Heart right ventricle (tissue), 16 donors: ENCODE measurements around the gene CCDC71. TPM values are rescaled to one million over a fixed set of nuclear protein-coding genes. Genes with fewer than 3 reads are reported as not detected.

ENCODE experiments used
- ATAC-seq, 8 donors: fragments of 200-7000 bp; cut with Tn5 transposase; one replicate each; pipeline ENCODE4 v1.9.1; 2020; ENCODE audit warnings: mild to moderate bottlenecking in 8 of 8, moderate library complexity in 8 of 8, moderate number of reproducible peaks in 1 of 8
- DNase-seq, 2 donors: peaks; one replicate each; pipeline ENCODE4 v3.0.0-alpha.2; 2020
- H3K27ac ChIP-seq, 10 donors: fragments of 200-600 bp; sonication (generic) in 2 of 10; one replicate each; pipeline versions ENCODE4 v1.5.0 to v1.8.0; 2020 to 2022; ENCODE audit warnings: mild to moderate bottlenecking in 3 of 10
- H3K27me3 ChIP-seq, 7 donors: fragments of 200-600 bp; one replicate each; pipeline ENCODE4 v1.8.0; 2021 to 2022; ENCODE audit warnings: mild to moderate bottlenecking in 2 of 7
- H3K36me3 ChIP-seq, 9 donors: fragments of 200-600 bp; sonication (generic) in 1 of 9; one replicate each; pipeline versions ENCODE4 v1.5.0 to v1.8.0; 2020 to 2022; ENCODE audit warnings: mild to moderate bottlenecking in 2 of 9
- H3K4me1 ChIP-seq, 9 donors: fragments of 200-600 bp; sonication (generic) in 1 of 9; one replicate each; pipeline versions ENCODE4 v1.5.0 to v1.8.0; 2020 to 2022; ENCODE audit warnings: mild to moderate bottlenecking in 4 of 9
- H3K4me3 ChIP-seq, 10 donors: fragments of 200-600 bp; sonication (generic) in 2 of 10; one replicate each; pipeline versions ENCODE4 v1.5.0 to v1.8.0; 2020 to 2022; ENCODE audit warnings: mild to moderate bottlenecking in 7 of 10, moderate library complexity in 2 of 10
- H3K9me3 ChIP-seq, 11 donors: fragments of 200-600 bp in 10 of 11; sonication (generic) in 2 of 11; one replicate each; pipeline versions ENCODE4 v1.5.0 to v1.8.0; 2013 to 2022; ENCODE audit warnings: mild to moderate bottlenecking in 2 of 11, control low read depth in 1 of 11, moderate library complexity in 1 of 11
- CTCF ChIP-seq, 9 donors: fragments of 200-600 bp; sonication (generic) in 2 of 9; IDR thresholded peaks; one replicate each; pipeline versions ENCODE4 v1.5.0 to v1.8.0; 2021 to 2022; ENCODE audit warnings: antibody characterized with exemption in 9 of 9, mild to moderate bottlenecking in 5 of 9, moderate library complexity in 1 of 9
- WGBS, 2 donors: extraction: QIAGEN DNeasy Blood & Tissue Kit; methylation state at CpG; one replicate each; pipeline ENCODE4 v1.1.7; 2013; ENCODE audit warnings: inconsistent platforms in 1 of 2; 5-methylcytosine and 5-hydroxymethylcytosine counted together
- intact Hi-C, 10 donors: fragments of 100-400 bp; cut with DNase I; formaldehyde crosslinking; loops; one replicate each; pipeline versions ENCODE4 v1.11.1 to v1.14.2; 2022
- polyA plus RNA-seq, 2 donors: library from polyadenylated mRNA; stranded (reverse); fragments of 200-250 nt; gene quantifications; one replicate each; pipeline ENCODE4 v1.2.3, GENCODE V29; 2013
- total RNA-seq, 10 donors: library from RNA; stranded (reverse); fragmentation: NEBNext Ultra II Directional in 3 of 10; extraction: Animal tissue kit (Norgen Biotek cat#: 25700) in 3 of 10; gene quantifications; one replicate each; pipeline versions ENCODE4 v1.2.1 to v1.2.4, GENCODE V29; 2021 to 2023
- donor health status: Arrhythmogenic right ventricular cardiomyopathy.
- donor health status: ischemic (EF 13 %, LVEDD 7.1; RV severe dilation, severe dysfunction).
- donor health status: healthy with polysubstance abuse.
- donor health status: DM: no; HTN: yes; CAD: no.
- donor health status: DM: no; HTN: no; CAD: no.
- donor health status: ischemic (EF 25% LVEDD 6.9; RV normal size, moderate dysfunction).
- donor health status: ischemic (EF 25% LVEDD 5.7; RV mildly dilated, moderate dysfunction).
- donor health status: healthy.
- donor health status: DM: yes; HTN: yes; CAD: no.
- donor health status: Ischemic cardiomyopathy.
- donor health status: ischemic (EF 35%, LVEDD 5.7; RV mildly dilated, moderate dysfunction).
- donor health status: nonischemic (EF 11% LVEDD 7.7; RV severe dilation, severe dysfunction).
- donor health status: DM: yes; HTN: yes; CAD: no.
- donor health status: PGD.
- donor health status: ischemic (EF 29% LVEDD 5.4; RV normal size, mild dysfunction).
- donor health status: nonischemic (EF 23%, LVEDD 6.1; RV moderate dilation, normal function).

Gene CCDC71
- total and polyA plus RNA-seq, 12 donors: 7.2 to 16.9 (median 12.3) TPM

GRCh38 chr3:49164983-49165720 lies 979 bp downstream of the CCDC71 start:
- H3K27me3 ChIP-seq: no peaks in the 10 kb centered on the region
- 28% methylated on average over 6 of the region's 6 CpGs for WGBS, 2 donors
- peak overlapping the region; percentile 43 to 94 (median 84) for H3K4me3 ChIP-seq
- ATAC-seq (peak in 1 of 8 donors; percentile 16), DNase-seq (no peak)
- TF ChIP-seq CTCF (IDR thresholded peaks at IDR 0.05): no peak
- H3K36me3 ChIP-seq: peaks cover 0 to 35% (median 6%) of the 10 kb centered on the region in 9 donors
- H3K9me3 ChIP-seq: no peaks in the 10 kb centered on the region
- intact Hi-C loops: loop anchor here in 3 of 10 donors (5.0 to 10.0 kb wide), 2 partner anchors 33 to 260 kb away; partner anchors contain the start of genes LAMB2 (in 2 of the 3), AMT (in 1 of the 3) and NICN1 (in 1 of the 3)
- H3K27ac ChIP-seq: peak overlapping the region in 9 of 10 donors; percentile 88 to 97 (median 94)
- peaks cover 3 to 25% (median 21%) of the 10 kb centered on the region in 9 donors for H3K4me1 ChIP-seq

- WGBS, 2 donors: 94 to 96% methylated on average over 8 of the region's 8 CpGs
- intact Hi-C loops: loop anchor here in 1 of 10 donors (10.0 kb wide), 1 partner anchor 261 kb away; the partner anchor contains the start of genes AMT and NICN1
- ATAC-seq: no peak
- TF ChIP-seq CTCF (IDR thresholded peaks at IDR 0.05): no peak
- no peak overlapping the region for H3K4me3 ChIP-seq
- no peaks in the 10 kb centered on the region for H3K27me3 ChIP-seq
- peaks cover 3 to 24% (median 20%) of the 10 kb centered on the region in 9 donors for H3K4me1 ChIP-seq
- peaks cover 0 to 35% (median 6%) of the 10 kb centered on the region in 9 donors for H3K36me3 ChIP-seq
- H3K9me3 ChIP-seq: no peaks in the 10 kb centered on the region
- no peak for DNase-seq
- no peak overlapping the region for H3K27ac ChIP-seq
These were observed 2.5 kb downstream of the CCDC71 start for GRCh38 chr3:49163609-49164008.

GRCh38 chr3:49162751-49163419 lies 3.2 kb downstream of the CCDC71 start:
- ATAC-seq (no peak), DNase-seq (no peak)
- Histone ChIP-seq H3K27me3 (no peaks in the 10 kb centered on the region), H3K27ac (no peak overlapping the region), H3K4me3 (no peak overlapping the region), H3K4me1 (peaks cover 3 to 24% (median 20%) of the 10 kb centered on the region in 9 donors), H3K9me3 (no peaks in the 10 kb centered on the region), H3K36me3 (peaks cover 0 to 35% (median 6%) of the 10 kb centered on the region in 9 donors)
- TF ChIP-seq CTCF (IDR thresholded peaks at IDR 0.05): no peak
- intact Hi-C loops: loop anchor here in 1 of 10 donors (10.0 kb wide), 1 partner anchor 262 kb away; the partner anchor contains the start of genes AMT and NICN1
- WGBS, 2 donors: 95 to 97% methylated on average over 21 of the region's 21 CpGs

- H3K9me3 ChIP-seq: no peaks in the 10 kb centered on the region
- WGBS, 2 donors: 73 to 79% methylated on average over 3 of the region's 3 CpGs
- no peak overlapping the region for H3K4me3 ChIP-seq
- TF ChIP-seq CTCF (IDR thresholded peaks at IDR 0.05): no peak
- H3K27ac ChIP-seq: no peak overlapping the region
- peaks cover 0 to 35% (median 6%) of the 10 kb centered on the region in 9 donors for H3K36me3 ChIP-seq
- H3K27me3 ChIP-seq: no peaks in the 10 kb centered on the region
- ATAC-seq: no peak
- DNase-seq: no peak
- H3K4me1 ChIP-seq: peaks cover 3 to 23% (median 20%) of the 10 kb centered on the region in 9 donors
- intact Hi-C loops: loop anchor here in 1 of 10 donors (10.0 kb wide), 1 partner anchor 263 kb away; the partner anchor contains the start of genes AMT and NICN1
These were observed 4.2 kb downstream of the CCDC71 start for GRCh38 chr3:49161808-49162530.
